HG02840 (cell line): Measurements from ENCODE around the gene ZNF512.
"Not testable (repeated sequence)": the region's sequence is repeated elsewhere in the genome, so short reads cannot be mapped to it uniquely, and the experiment has no call there.

ENCODE experiments used
- ATAC-seq: cut with Tn5 transposase; IDR thresholded peaks from one replicate; pipeline ENCODE4 v1.9.1; 2021; ENCODE audit warnings: mild to moderate bottlenecking, moderate library complexity, moderate number of reproducible peaks; ENCODE audit not compliant: unreplicated experiment, low FRiP score

The ZNF512 gene

GRCh38 chr2:27581417-27582128 lies 1.3 kb upstream of the ZNF512 start:
- ATAC-seq: no peak

- peak; percentile 6 for ATAC-seq
Measured at GRCh38 chr2:27582129-27582694, 630 bp upstream of the ZNF512 start.

- no peak for ATAC-seq
Measured at GRCh38 chr2:27583390-27583915, 611 bp downstream of the ZNF512 start.

GRCh38 chr2:27584597-27584996 lies 1.8 kb downstream of the ZNF512 start:
- no peak for ATAC-seq

GRCh38 chr2:27587025-27587424 lies 4.2 kb downstream of the ZNF512 start:
- no peak for ATAC-seq

- ATAC-seq: no peak
Measured at GRCh38 chr2:27588308-27588707, 5.5 kb downstream of the ZNF512 start.

- ATAC-seq: no peak
Measured at GRCh38 chr2:27591745-27592144, 8.9 kb downstream of the ZNF512 start.

- no peak for ATAC-seq
Measured at GRCh38 chr2:27593240-27593639, 10.4 kb downstream of the ZNF512 start.

GRCh38 chr2:27594020-27594703 lies 11.3 kb downstream of the ZNF512 start:
- not testable (repeated sequence) for ATAC-seq

GRCh38 chr2:27595412-27595811 lies 12.6 kb downstream of the ZNF512 start:
- ATAC-seq: not testable (repeated sequence)

- no peak for ATAC-seq
Measured at GRCh38 chr2:27596627-27597026, 13.8 kb downstream of the ZNF512 start.

- ATAC-seq: no peak
Measured at GRCh38 chr2:27606611-27607010, 23.8 kb downstream of the ZNF512 start.

GRCh38 chr2:27613985-27614384 lies 31.1 kb downstream of the ZNF512 start:
- ATAC-seq: no peak

- no peak for ATAC-seq
Measured at GRCh38 chr2:27615316-27615715, 32.5 kb downstream of the ZNF512 start.

GRCh38 chr2:27621524-27621923 lies 38.7 kb downstream of the ZNF512 start:
- ATAC-seq: no peak

GRCh38 chr2:27622921-27623384 lies 40.1 kb downstream of the ZNF512 start:
- no peak for ATAC-seq

- ATAC-seq: no peak
Measured at GRCh38 chr2:27624943-27625342, 42.1 kb downstream of the ZNF512 start.

GRCh38 chr2:27626323-27626722 lies 43.5 kb downstream of the ZNF512 start:
- not testable (repeated sequence) for ATAC-seq

- not testable (repeated sequence) for ATAC-seq
Measured at GRCh38 chr2:27626921-27627320, 44.1 kb downstream of the ZNF512 start.

GRCh38 chr2:27627963-27628766 lies 45.3 kb downstream of the ZNF512 start:
- ATAC-seq: peak; percentile 23
